ENCODE data around the gene ITGA2B.

DNA sequence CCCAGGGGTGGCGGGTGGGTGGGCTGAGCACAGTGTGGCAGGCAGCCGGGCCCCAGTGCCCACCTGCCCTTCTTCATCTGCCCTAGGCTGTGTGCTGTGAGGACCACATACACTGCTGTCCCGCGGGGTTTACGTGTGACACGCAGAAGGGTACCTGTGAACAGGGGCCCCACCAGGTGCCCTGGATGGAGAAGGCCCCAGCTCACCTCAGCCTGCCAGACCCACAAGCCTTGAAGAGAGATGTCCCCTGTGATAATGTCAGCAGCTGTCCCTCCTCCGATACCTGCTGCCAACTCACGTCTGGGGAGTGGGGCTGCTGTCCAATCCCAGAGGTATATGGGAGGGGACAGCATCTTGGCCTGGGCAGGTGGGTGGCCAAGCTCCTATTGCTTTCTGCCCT is 38.0 kb downstream of the ITGA2B start:
- no peak for TF ChIP-seq TAF1 (IDR thresholded peaks at IDR 0.05; ENCODE audit: borderline replicate concordance, insufficient read depth, low read length)
- TF ChIP-seq POLR2AphosphoS5 (IDR thresholded peaks at IDR 0.05; ENCODE audit: low read depth, low read length), result no peak
- TF ChIP-seq REST (IDR thresholded peaks at IDR 0.05; ENCODE audit: insufficient read depth in 1 of 2, low read depth in 2 of 2, low read length in 2 of 2), result no peak

Data from PFSK-1 (cell line).